Right atrium auricular region (tissue), 2 donors: ENCODE results near the gene CD9. TPM values are rescaled to one million over a fixed set of nuclear protein-coding genes. Genes with fewer than 3 reads are reported as not detected.
"Not testable (repeated sequence)": the region's sequence is repeated elsewhere in the genome, so short reads cannot be mapped to it uniquely, and the experiment has no call there.

ENCODE experiments used
- DNase-seq: peaks from one replicate; pipeline ENCODE4 v3.0.0-alpha.2; 2019; ENCODE audit warnings: low spot score
- H3K27ac ChIP-seq, 2 donors: fragments of 200-600 bp; sonication (generic); 1 replicate in 1 of 2; 2 replicates in 1 of 2; pipeline ENCODE4 v1.5.1; 2016 to 2019
- H3K27me3 ChIP-seq, 2 donors: fragments of 200-600 bp; sonication (generic); one replicate each; pipeline versions ENCODE4 v1.5.1 to v1.6.0; 2017 to 2019
- H3K36me3 ChIP-seq: fragments of 200-600 bp; sonication (generic); one replicate; pipeline ENCODE4 v1.5.1; 2016
- H3K4me1 ChIP-seq, 2 donors: fragments of 200-600 bp; sonication (generic); one replicate each; pipeline versions ENCODE4 v1.5.1 to v1.6.0; 2017 to 2019
- H3K4me3 ChIP-seq, 2 donors: fragments of 200-600 bp; sonication (generic); 1 replicate in 1 of 2; 2 replicates in 1 of 2; pipeline ENCODE4 v1.5.1; 2017 to 2019; ENCODE audit warnings: mild to moderate bottlenecking in 1 of 2, moderate library complexity in 1 of 2
- H3K9me3 ChIP-seq, 2 donors: fragments of 200-600 bp; sonication (generic); one replicate each; pipeline ENCODE4 v1.5.1; 2019
- CTCF ChIP-seq, 2 donors: fragments of 200-600 bp; sonication (generic); IDR thresholded peaks; one replicate each; pipeline ENCODE4 v1.5.1; 2019; ENCODE audit warnings: antibody characterized with exemption in 2 of 2
- total RNA-seq, 2 donors: library from RNA; depleted of rRNA; stranded (reverse); fragments of >200 nt; gene quantifications; one replicate each; pipeline ENCODE4 v1.1.0, GENCODE V29; 2016

The CD9 gene
- total RNA-seq, 2 donors from 2014 or later: 126 to 230 TPM

GRCh38 chr12:6185961-6186827, 14.0 kb upstream of the CD9 start:
- Histone ChIP-seq H3K9me3 (no peaks in the 10 kb centered on the region), H3K27me3 (no peaks in the 10 kb centered on the region), H3K4me3 (no peak overlapping the region), H3K36me3 (no peaks in the 10 kb centered on the region), H3K4me1 (peaks cover 0 to 25% of the 10 kb centered on the region in 2 donors), H3K27ac (peak overlapping the region in 1 of 2 donors; percentile 48)
- DNase-seq: no peak
- no peak for TF ChIP-seq CTCF (IDR thresholded peaks at IDR 0.05)

GRCh38 chr12:6187948-6188793, 12.0 kb upstream of the CD9 start:
- no peak overlapping the region for H3K4me3 ChIP-seq
- H3K27me3 ChIP-seq: no peaks in the 10 kb centered on the region
- H3K36me3 ChIP-seq: no peaks in the 10 kb centered on the region
- H3K27ac ChIP-seq: peak overlapping the region in 1 of 2 donors; percentile 48
- peaks cover 0 to 5% of the 10 kb centered on the region in 2 donors for H3K4me1 ChIP-seq
- no peak for TF ChIP-seq CTCF (IDR thresholded peaks at IDR 0.05)
- DNase-seq: no peak
- no peaks in the 10 kb centered on the region for H3K9me3 ChIP-seq

- TF ChIP-seq CTCF (IDR thresholded peaks at IDR 0.05): no peak
- no peak overlapping the region for H3K27ac ChIP-seq
- H3K4me1 ChIP-seq: no peaks in the 10 kb centered on the region
- H3K9me3 ChIP-seq: no peaks in the 10 kb centered on the region
- no peak overlapping the region for H3K4me3 ChIP-seq
- no peaks in the 10 kb centered on the region for H3K36me3 ChIP-seq
- H3K27me3 ChIP-seq: no peaks in the 10 kb centered on the region
- no peak for DNase-seq
Measured at GRCh38 chr12:6189028-6189427, 11.2 kb upstream of the CD9 start.

GRCh38 chr12:6189952-6190598, 10.1 kb upstream of the CD9 start:
- H3K36me3 ChIP-seq, H3K27me3 ChIP-seq, H3K4me3 ChIP-seq, H3K27ac ChIP-seq, DNase-seq, H3K4me1 ChIP-seq, H3K9me3 ChIP-seq: not testable (repeated sequence)

GRCh38 chr12:6190767-6191530, 9.3 kb upstream of the CD9 start:
- H3K4me1 ChIP-seq, H3K9me3 ChIP-seq, H3K27ac ChIP-seq, DNase-seq, H3K36me3 ChIP-seq, H3K27me3 ChIP-seq, H3K4me3 ChIP-seq: not testable (repeated sequence)

GRCh38 chr12:6192604-6193380, 7.4 kb upstream of the CD9 start:
- DNase-seq: no peak
- H3K4me1 ChIP-seq: peaks cover 0 to 7% of the 10 kb centered on the region in 2 donors
- TF ChIP-seq CTCF (IDR thresholded peaks at IDR 0.05): no peak
- H3K9me3 ChIP-seq: no peaks in the 10 kb centered on the region
- H3K36me3 ChIP-seq: no peaks in the 10 kb centered on the region
- no peak overlapping the region for H3K4me3 ChIP-seq
- no peak overlapping the region for H3K27ac ChIP-seq
- H3K27me3 ChIP-seq: no peaks in the 10 kb centered on the region
